MCF 10A (cell line): ENCODE data around the gene NAV3. TPM values are rescaled to one million over a fixed set of nuclear protein-coding genes. Genes with fewer than 3 reads are reported as not detected.

Source experiments
- BruUV-seq: library from RNA; stranded (reverse); fragments of 400-500 nt; replicated peaks from 2 replicates; lab custom pipeline; 2021; lab: Mats Ljungman, UMichigan
- CTCF ChIA-PET: fragments of 300-600 bp; sonication (Branson Sonifier 250); formaldehyde crosslinking; extraction: SDS; loops from one replicate; lab custom pipeline; 2021; ENCODE audit warnings: antibody characterized with exemption, inconsistent platforms; lab: Yijun Ruan, JAX
- POLR2A ChIA-PET: fragments of 300-600, 350-650 bp; sonication (Branson Sonifier 250); formaldehyde crosslinking; extraction: SDS; loops from one replicate; lab custom pipeline; 2020; ENCODE audit warnings: antibody characterized with exemption, inconsistent platforms; lab: Yijun Ruan, JAX
- DNase-seq: peaks from one replicate; pipeline ENCODE4 v3.0.0-alpha.2; 2018; ENCODE audit not compliant: unreplicated experiment
- H3K27ac Mint-ChIP-seq: one replicate; pipeline ENCODE4 v1.8.0; 2022; ENCODE audit warnings: mild to moderate bottlenecking, low read depth, mixed read lengths; ENCODE audit not compliant: unreplicated experiment
- H3K27me3 Mint-ChIP-seq: one replicate; pipeline ENCODE4 v1.8.0; 2022; ENCODE audit warnings: mixed read lengths; ENCODE audit not compliant: insufficient read depth, unreplicated experiment
- H3K36me3 Mint-ChIP-seq: one replicate; pipeline ENCODE4 v1.8.0; 2022; ENCODE audit warnings: mild to moderate bottlenecking, moderate library complexity, mixed read lengths; ENCODE audit not compliant: insufficient read depth, unreplicated experiment
- H3K4me1 Mint-ChIP-seq: one replicate; pipeline ENCODE4 v1.8.0; 2022; ENCODE audit warnings: mixed read lengths; ENCODE audit not compliant: insufficient read depth, unreplicated experiment
- H3K4me3 Mint-ChIP-seq: one replicate; pipeline ENCODE4 v1.8.0; 2022; ENCODE audit warnings: mild to moderate bottlenecking, moderate library complexity, mixed read lengths; ENCODE audit not compliant: unreplicated experiment
- H3K9me3 Mint-ChIP-seq: one replicate; pipeline ENCODE4 v1.8.0; 2022; ENCODE audit warnings: mixed read lengths; ENCODE audit not compliant: unreplicated experiment
- CTCF ChIP-seq: fragments of 200-600 bp; IDR thresholded peaks from one replicate; pipeline ENCODE4 v1.8.0; 2022; ENCODE audit warnings: antibody characterized with exemption, mild to moderate bottlenecking; ENCODE audit not compliant: unreplicated experiment
- intact Hi-C: fragments of 100-400 bp; cut with micrococcal nuclease; formaldehyde crosslinking; loops from 2 replicates; pipeline ENCODE4 v1.14.1; 2022
- total RNA-seq: library from RNA; stranded (reverse); gene quantifications from 2 replicates; pipeline ENCODE4 v1.2.3, GENCODE V29; 2022

Gene NAV3
- total RNA-seq, 1 experiment from 2014 or later = 7.1 TPM

GRCh38 chr12:78240827-78241226 is 410.1 kb downstream of the NAV3 start:
- intact Hi-C loops = no loop called here
- H3K4me3 Mint-ChIP-seq = no peak overlapping the region
- ChIA-PET POLR2A (no interaction called here), CTCF (interaction anchor here (0.6 to 1.0 kb wide), 2 partner anchors 11 to 718 kb away, joined by 4 read pairs; no protein-coding TSS in a partner anchor)
- DNase-seq = no peak
- H3K27ac Mint-ChIP-seq = no peak overlapping the region
- no peaks in the 10 kb centered on the region for H3K36me3 Mint-ChIP-seq
- no peaks in the 10 kb centered on the region for H3K4me1 Mint-ChIP-seq
- H3K27me3 Mint-ChIP-seq = no peaks in the 10 kb centered on the region
- H3K9me3 Mint-ChIP-seq = no peaks in the 10 kb centered on the region
- TF ChIP-seq CTCF = no peak
- no TSS peak for BruUV-seq

GRCh38 chr12:78241446-78241845 is 410.8 kb downstream of the NAV3 start:
- Mint-ChIP-seq H3K27me3 (no peaks in the 10 kb centered on the region), H3K4me3 (no peak overlapping the region), H3K36me3 (no peaks in the 10 kb centered on the region), H3K27ac (no peak overlapping the region), H3K9me3 (no peaks in the 10 kb centered on the region), H3K4me1 (no peaks in the 10 kb centered on the region)
- POLR2A ChIA-PET = no interaction called here
- DNase-seq = no peak
- no peak for TF ChIP-seq CTCF
- intact Hi-C loops = no loop called here
- BruUV-seq = no TSS peak
- CTCF ChIA-PET = interaction anchor here (0.6 kb wide), 1 partner anchor 717 kb away, joined by 4 read pairs; no protein-coding TSS in a partner anchor

GRCh38 chr12:78244916-78245507 is 414.3 kb downstream of the NAV3 start:
- H3K27me3 Mint-ChIP-seq = no peaks in the 10 kb centered on the region
- TF ChIP-seq CTCF = no peak
- DNase-seq = no peak
- H3K4me1 Mint-ChIP-seq = no peaks in the 10 kb centered on the region
- CTCF ChIA-PET = interaction anchor here (1.0 kb wide), 1 partner anchor 12 kb away, joined by 3 read pairs; no protein-coding TSS in a partner anchor
- no peak overlapping the region for H3K27ac Mint-ChIP-seq
- no peaks in the 10 kb centered on the region for H3K36me3 Mint-ChIP-seq
- no peak overlapping the region for H3K4me3 Mint-ChIP-seq
- intact Hi-C loops = no loop called here
- POLR2A ChIA-PET = no interaction called here
- H3K9me3 Mint-ChIP-seq = no peaks in the 10 kb centered on the region
- BruUV-seq = no TSS peak

- H3K4me3 Mint-ChIP-seq = no peak overlapping the region
- BruUV-seq = no TSS peak
- no peaks in the 10 kb centered on the region for H3K36me3 Mint-ChIP-seq
- ChIA-PET CTCF (no interaction called here), POLR2A (no interaction called here)
- no peaks in the 10 kb centered on the region for H3K9me3 Mint-ChIP-seq
- no peak overlapping the region for H3K27ac Mint-ChIP-seq
- intact Hi-C loops = no loop called here
- no peak for TF ChIP-seq CTCF
- H3K27me3 Mint-ChIP-seq = no peaks in the 10 kb centered on the region
- DNase-seq = peak; percentile 5
- H3K4me1 Mint-ChIP-seq = peaks cover 5% of the 10 kb centered on the region
Observed at GRCh38 chr12:78248321-78248720, 417.6 kb downstream of the NAV3 start.
